ENCODE measurements around the gene DOHH.

GRCh38 chr19:3508771-3509535 is 8.5 kb upstream of the DOHH start:
- TF ChIP-seq POLR2A (IDR thresholded peaks at IDR 0.05), result no peak
- no peak for TF ChIP-seq EP300 (IDR thresholded peaks at IDR 0.05)
- no peak for TF ChIP-seq CTCF (IDR thresholded peaks at IDR 0.05)
- TF ChIP-seq POLR2AphosphoS5 (IDR thresholded peaks at IDR 0.05), result no peak

Data from sigmoid colon (tissue), 4 donors.